ENCODE results near the gene PEA15. TPM values are rescaled to one million over a fixed set of nuclear protein-coding genes. Genes with fewer than 3 reads are reported as not detected.

PEA15 gene
- total and polyA plus RNA-seq, 10 of the 15 experiments (the other 5 are each of a cell fraction or from before 2014, with no cell fraction given), result 15.1 to 269 (median 65.6) TPM

DNA sequence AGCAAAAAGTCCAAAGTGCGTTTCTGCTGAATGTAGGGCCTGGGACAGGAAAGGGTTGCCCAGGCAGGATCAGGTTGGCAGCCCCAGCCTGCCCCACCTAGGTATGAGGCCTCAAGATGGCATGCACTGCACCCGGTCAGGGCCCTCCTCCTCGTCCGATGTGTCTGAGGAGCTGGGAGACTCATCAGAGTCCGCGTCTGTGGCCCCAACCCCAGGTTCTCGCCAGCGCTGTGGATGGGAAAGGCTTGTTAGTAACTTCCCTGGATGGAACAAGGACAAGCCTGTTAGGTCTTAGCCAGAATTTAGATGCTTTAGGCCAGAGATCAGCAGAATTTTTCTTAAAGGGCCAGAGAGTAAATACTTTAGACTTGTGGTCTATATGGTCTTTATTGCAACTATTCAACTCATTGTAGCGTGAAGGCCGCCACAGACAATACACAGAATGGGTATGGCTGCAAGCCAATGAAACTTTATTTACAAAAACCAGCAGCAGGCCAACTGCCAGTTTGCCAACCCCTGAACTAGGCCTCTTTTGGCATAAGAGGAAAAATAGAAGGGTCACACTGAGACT lies 12.4 kb downstream of the PEA15 start:
- ATAC-seq (no peak), DNase-seq (ENCODE audit: low read depth, low spot score) (no peak), FAIRE-seq (no peak)
- RAD21 ChIA-PET (ENCODE audit: unreplicated experiment), result interaction anchor here (3.2 to 3.9 kb wide), 2 partner anchors 34 to 116 kb away, joined by 10 to 20 read pairs; no protein-coding TSS in a partner anchor
- in situ Hi-C loops (cut with MboI), result no loop called here
- BruUV-seq (replicated peaks), result no TSS peak
- no peak overlapping the region for H3K9ac ChIP-seq (ENCODE audit: control insufficient read depth, insufficient read depth, low read length)
- no peaks in the 10 kb centered on the region for H3K4me1 ChIP-seq (ENCODE audit: control insufficient read depth, insufficient read depth, low read length)
- no peaks in the 10 kb centered on the region for H4K20me1 ChIP-seq (ENCODE audit: control insufficient read depth, insufficient read depth)
- TF ChIP-seq POLR2A (IDR thresholded peaks at IDR 0.05; ENCODE audit: low read depth, low read length), result peak; percentile 37; the same call in 1 of the 2 replicates
- TF ChIP-seq SPI1 (IDR thresholded peaks at IDR 0.05; ENCODE audit: borderline replicate concordance, insufficient read depth, low read depth, low read length), result no peak
- H3K27me3 ChIP-seq (replicated peaks in 1 of 2; ENCODE audit: control insufficient read depth in 2 of 2, insufficient read depth in 2 of 2, low read length in 1 of 2), result no peaks in the 10 kb centered on the region
- H3K4me2 ChIP-seq (ENCODE audit: control insufficient read depth, insufficient read depth), result no peak overlapping the region
- SMC1A ChIA-PET (ENCODE audit: uncharacterized antibody, unreplicated experiment), result interaction anchor here (3.0 to 4.9 kb wide), 3 partner anchors 10 to 26 kb away, joined by 20 to 51 read pairs (median 32); partner anchors contain the start of gene CASQ1
- intact Hi-C loops (cut with micrococcal nuclease; ENCODE audit: unreplicated experiment), result no loop called here
- CTCF ChIA-PET, result interaction anchor here (1.3 to 6.7 kb wide), 4 partner anchors 14 to 35 kb away, joined by 9 to 82 read pairs (median 10); partner anchors contain the start of gene CASQ1
- POLR2A ChIA-PET, result interaction anchor here (0.8 to 1.3 kb wide), 2 partner anchors 12 to 16 kb away, joined by 3 to 4 read pairs; no protein-coding TSS in a partner anchor
- no peak overlapping the region for H2AFZ ChIP-seq (ENCODE audit: control insufficient read depth, low read depth, low read length)
- H3K36me3 ChIP-seq (ENCODE audit: control insufficient read depth in 2 of 2, insufficient read depth in 2 of 2, low read length in 1 of 2), result peaks cover 21 to 27% of the 10 kb centered on the region in 2 experiments
- H3K27ac ChIP-seq (ENCODE audit: control insufficient read depth, insufficient read depth), result no peak overlapping the region
- no peaks in the 10 kb centered on the region for H3K9me3 ChIP-seq (replicated peaks; ENCODE audit: control insufficient read depth, insufficient read depth, low read length)
- no peaks in the 10 kb centered on the region for H3K79me2 ChIP-seq (ENCODE audit: control insufficient read depth, insufficient read depth, low read length)
- 93% methylated on average over 10 of the region's 10 CpGs for WGBS (ENCODE audit: insufficient coverage, insufficient replicate concordance, low lambda C conversion rate, missing lambda C conversion rate)
- no peak overlapping the region for H3K4me3 ChIP-seq

GRCh38 chr1:160219062-160219929 lies 14.1 kb downstream of the PEA15 start:
- no peaks in the 10 kb centered on the region for H3K27me3 ChIP-seq (replicated peaks in 1 of 2; ENCODE audit: control insufficient read depth in 2 of 2, insufficient read depth in 2 of 2, low read length in 1 of 2)
- in situ Hi-C loops (cut with MboI), result no loop called here
- CTCF ChIA-PET, result interaction anchor here (0.6 to 6.7 kb wide), 22 partner anchors 9 to 285 kb away, joined by 3 to 82 read pairs (median 8); partner anchors contain the start of genes CASQ1, IGSF8 and PEA15
- POLR2A ChIA-PET, result interaction anchor here (0.8 to 1.3 kb wide), 4 partner anchors 10 to 43 kb away, joined by 3 to 5 read pairs (median 3); partner anchors contain the start of gene DCAF8
- ATAC-seq (peak; percentile 44), FAIRE-seq (no peak), DNase-seq (ENCODE audit: low read depth, low spot score) (no peak)
- no peak overlapping the region for H3K4me3 ChIP-seq
- intact Hi-C loops (cut with micrococcal nuclease; ENCODE audit: unreplicated experiment), result loop anchor here (1.0 kb wide), 1 partner anchor 26 kb away; no protein-coding TSS in a partner anchor
- H2AFZ ChIP-seq (ENCODE audit: control insufficient read depth, low read depth, low read length), result no peak overlapping the region
- no peaks in the 10 kb centered on the region for H3K4me1 ChIP-seq (ENCODE audit: control insufficient read depth, insufficient read depth, low read length)
- 96% methylated on average over 4 of the region's 4 CpGs for WGBS (ENCODE audit: insufficient coverage, insufficient replicate concordance, low lambda C conversion rate, missing lambda C conversion rate)
- H3K9me3 ChIP-seq (replicated peaks; ENCODE audit: control insufficient read depth, insufficient read depth, low read length), result no peaks in the 10 kb centered on the region
- no TSS peak for BruUV-seq (replicated peaks)
- H3K36me3 ChIP-seq (ENCODE audit: control insufficient read depth in 2 of 2, insufficient read depth in 2 of 2, low read length in 1 of 2), result peaks cover 21 to 23% of the 10 kb centered on the region in 2 experiments
- H3K4me2 ChIP-seq (ENCODE audit: control insufficient read depth, insufficient read depth), result no peak overlapping the region
- no peaks in the 10 kb centered on the region for H3K79me2 ChIP-seq (ENCODE audit: control insufficient read depth, insufficient read depth, low read length)
- no peak overlapping the region for H3K27ac ChIP-seq (ENCODE audit: control insufficient read depth, insufficient read depth)
- SMC1A ChIA-PET (ENCODE audit: uncharacterized antibody, unreplicated experiment), result interaction anchor here (0.9 to 4.9 kb wide), 19 partner anchors 8 to 119 kb away, joined by 3 to 51 read pairs (median 6); partner anchors contain the start of genes CASQ1 and PEX19
- RAD21 ChIA-PET (ENCODE audit: unreplicated experiment), result interaction anchor here (0.8 to 4.0 kb wide), 13 partner anchors 9 to 118 kb away, joined by 3 to 35 read pairs (median 6); partner anchors contain the start of genes CASQ1, DCAF8 and PEX19
- no peak overlapping the region for H3K9ac ChIP-seq (ENCODE audit: control insufficient read depth, insufficient read depth, low read length)
- no peaks in the 10 kb centered on the region for H4K20me1 ChIP-seq (ENCODE audit: control insufficient read depth, insufficient read depth)
- TF ChIP-seq EP300 (IDR thresholded peaks at IDR 0.05; ENCODE audit: borderline replicate concordance in 1 of 2, control insufficient read depth in 1 of 2, low read depth in 2 of 2, low read length in 2 of 2) (no peak), WRNIP1 (IDR thresholded peaks at IDR 0.05; ENCODE audit: borderline replicate concordance, low read depth, low read length) (no peak), CTCF (IDR thresholded peaks at IDR 0.05 in 2 of 3, conservative IDR thresholded peaks at IDR 0.05 in 1 of 3; ENCODE audit: control insufficient read depth in 2 of 3, extremely low read depth in 1 of 3, insufficient read depth in 1 of 3, low read depth in 3 of 3, low read length in 3 of 3) (peak; percentile 21 to 34 (median 34); a peak in 3 of 6 replicates), ATF7 (IDR thresholded peaks at IDR 0.05; ENCODE audit: low read depth) (no peak), RAD21 (IDR thresholded peaks at IDR 0.05; ENCODE audit: insufficient read depth, low read depth, low read length) (peak; percentile 43), SMC3 (IDR thresholded peaks at IDR 0.05; ENCODE audit: borderline replicate concordance, low read length) (peak; percentile 46; the same call in 1 of the 2 replicates), ZBED1 (IDR thresholded peaks at IDR 0.05; ENCODE audit: borderline replicate concordance) (no peak), STAT1 (conservative IDR thresholded peaks at IDR 0.05) (no peak), ZNF622 (IDR thresholded peaks at IDR 0.05) (no peak), NFIC (IDR thresholded peaks at IDR 0.05; ENCODE audit: low read depth, low read length) (no peak), GABPA (IDR thresholded peaks at IDR 0.05; ENCODE audit: low read depth) (no peak)

Data from GM12878 (cell line).